Breast epithelium (tissue), 4 donors: ENCODE measurements around the gene LSS. TPM values are rescaled to one million over a fixed set of nuclear protein-coding genes. Genes with fewer than 3 reads are reported as not detected.

Experiments
- DNase-seq, 2 donors: peaks; one replicate each; pipeline ENCODE4 v3.0.0-alpha.2; 2019; ENCODE audit warnings: low spot score in 2 of 2
- H3K27ac ChIP-seq, 2 donors: fragments of 200-600 bp; sonication (generic) in 1 of 2; one replicate each; pipeline ENCODE4 v1.5.1; 2016 to 2019; ENCODE audit warnings: mild to moderate bottlenecking in 1 of 2
- H3K27me3 ChIP-seq, 2 donors: fragments of 200-600 bp; sonication (generic) in 1 of 2; one replicate each; pipeline versions ENCODE4 v1.5.1 to v1.6.0; 2017 to 2019; ENCODE audit warnings: control low read depth in 1 of 2, mild to moderate bottlenecking in 1 of 2
- H3K36me3 ChIP-seq: fragments of 200-600 bp; one replicate; pipeline ENCODE4 v1.5.1; 2019
- H3K4me1 ChIP-seq, 2 donors: fragments of 200-600 bp; sonication (generic); one replicate each; pipeline ENCODE4 v1.5.1; 2016 to 2019; ENCODE audit warnings: control low read depth in 1 of 2
- H3K4me3 ChIP-seq, 3 donors: fragments of 200-600 bp; sonication (generic); 1 replicate in 2 of 3; 2 replicates in 1 of 3; pipeline ENCODE4 v1.5.1; 2016 to 2019; ENCODE audit warnings: mild to moderate bottlenecking in 3 of 3, moderate library complexity in 2 of 3
- H3K9me3 ChIP-seq, 2 donors: fragments of 200-600 bp; sonication (generic) in 1 of 2; one replicate each; pipeline ENCODE4 v1.5.1; 2016 to 2019; ENCODE audit warnings: control low read depth in 1 of 2
- POLR2A ChIP-seq: fragments of 450-650 bp; IDR thresholded peaks from one replicate; pipeline ENCODE4 v1.6.1; 2016; ENCODE audit warnings: antibody characterized with exemption, mild to moderate bottlenecking, moderate library complexity
- POLR2AphosphoS5 ChIP-seq, 3 donors: sonication (generic); formaldehyde crosslinking; IDR thresholded peaks; one replicate each; pipeline ENCODE4 v1.6.1; 2017; ENCODE audit warnings: antibody characterized with exemption in 3 of 3
- intact Hi-C: fragments of 100-400 bp; cut with DNase I; formaldehyde crosslinking; loops from one replicate; pipeline ENCODE4 v1.15.1; 2023; ENCODE audit warnings: low total_unique reads
- total RNA-seq, 3 donors: library from RNA; depleted of rRNA; stranded (reverse); fragments of >200 nt; gene quantifications; one replicate each; pipeline ENCODE4 v1.1.0, GENCODE V29; 2016
- TF ChIP-seq, protein P1 (sequence below), 3 donors: fragments of 450-650 bp; IDR thresholded peaks; one replicate each; pipeline ENCODE4 v1.5.1; 2016 to 2017; ENCODE audit warnings: antibody characterized with exemption in 3 of 3, mild to moderate bottlenecking in 3 of 3, moderate library complexity in 3 of 3

The LSS gene
- total RNA-seq, 3 donors from 2014 or later = 41.4 to 144 (median 56.4) TPM

DNA sequence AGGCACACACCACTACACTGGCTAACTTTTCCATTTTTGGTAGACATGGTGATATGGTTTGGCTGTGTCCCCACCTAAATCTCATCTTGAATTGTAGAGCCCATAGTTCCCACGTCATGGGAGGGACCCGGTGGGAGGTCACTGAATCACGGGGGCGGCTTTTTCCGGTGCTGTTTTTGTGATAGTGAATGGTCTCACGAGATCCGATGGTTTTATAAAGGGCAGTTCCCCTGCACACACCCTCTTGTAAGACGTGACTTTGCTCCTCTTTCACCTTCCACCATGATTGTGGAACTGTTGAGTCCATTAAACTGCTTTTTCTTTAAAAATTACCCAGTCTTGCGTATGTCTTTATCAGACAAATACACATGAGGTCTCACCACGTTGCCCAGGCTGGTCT, 71.9 kb downstream of the LSS start:
- H3K4me1 ChIP-seq = no peaks in the 10 kb centered on the region
- intact Hi-C loops = no loop called here
- H3K27me3 ChIP-seq = no peaks in the 10 kb centered on the region
- DNase-seq = no peak
- no peak overlapping the region for H3K4me3 ChIP-seq
- no peak overlapping the region for H3K27ac ChIP-seq
- TF ChIP-seq POLR2A (no peak), POLR2AphosphoS5 (IDR thresholded peaks at IDR 0.05) (no peak)
- TF ChIP-seq, protein P1, sequence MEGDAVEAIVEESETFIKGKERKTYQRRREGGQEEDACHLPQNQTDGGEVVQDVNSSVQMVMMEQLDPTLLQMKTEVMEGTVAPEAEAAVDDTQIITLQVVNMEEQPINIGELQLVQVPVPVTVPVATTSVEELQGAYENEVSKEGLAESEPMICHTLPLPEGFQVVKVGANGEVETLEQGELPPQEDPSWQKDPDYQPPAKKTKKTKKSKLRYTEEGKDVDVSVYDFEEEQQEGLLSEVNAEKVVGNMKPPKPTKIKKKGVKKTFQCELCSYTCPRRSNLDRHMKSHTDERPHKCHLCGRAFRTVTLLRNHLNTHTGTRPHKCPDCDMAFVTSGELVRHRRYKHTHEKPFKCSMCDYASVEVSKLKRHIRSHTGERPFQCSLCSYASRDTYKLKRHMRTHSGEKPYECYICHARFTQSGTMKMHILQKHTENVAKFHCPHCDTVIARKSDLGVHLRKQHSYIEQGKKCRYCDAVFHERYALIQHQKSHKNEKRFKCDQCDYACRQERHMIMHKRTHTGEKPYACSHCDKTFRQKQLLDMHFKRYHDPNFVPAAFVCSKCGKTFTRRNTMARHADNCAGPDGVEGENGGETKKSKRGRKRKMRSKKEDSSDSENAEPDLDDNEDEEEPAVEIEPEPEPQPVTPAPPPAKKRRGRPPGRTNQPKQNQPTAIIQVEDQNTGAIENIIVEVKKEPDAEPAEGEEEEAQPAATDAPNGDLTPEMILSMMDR (IDR thresholded peaks at IDR 0.05) = no peak
- no peaks in the 10 kb centered on the region for H3K9me3 ChIP-seq
- H3K36me3 ChIP-seq = no peaks in the 10 kb centered on the region

DNA sequence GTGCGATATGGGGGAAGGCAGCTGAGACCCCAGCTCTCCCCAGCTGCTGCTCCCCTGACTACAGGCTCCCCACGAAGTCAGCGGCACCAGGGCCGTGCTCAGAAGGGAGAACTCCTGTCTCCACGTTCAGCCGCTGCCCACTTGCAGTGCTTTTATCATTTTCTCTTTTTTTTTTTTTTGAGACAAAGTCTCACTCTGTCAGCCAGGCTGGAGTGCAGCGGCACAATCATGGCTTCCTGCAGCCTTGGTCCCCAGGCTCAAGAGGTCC, 72.3 kb downstream of the LSS start:
- Histone ChIP-seq H3K27ac (no peak overlapping the region), H3K4me3 (no peak overlapping the region), H3K9me3 (no peaks in the 10 kb centered on the region), H3K4me1 (no peaks in the 10 kb centered on the region), H3K36me3 (no peaks in the 10 kb centered on the region), H3K27me3 (no peaks in the 10 kb centered on the region)
- TF ChIP-seq, protein P1 (IDR thresholded peaks at IDR 0.05) = no peak
- no peak for TF ChIP-seq POLR2A
- no peak for TF ChIP-seq POLR2AphosphoS5 (IDR thresholded peaks at IDR 0.05)
- intact Hi-C loops = no loop called here
- no peak for DNase-seq

DNA sequence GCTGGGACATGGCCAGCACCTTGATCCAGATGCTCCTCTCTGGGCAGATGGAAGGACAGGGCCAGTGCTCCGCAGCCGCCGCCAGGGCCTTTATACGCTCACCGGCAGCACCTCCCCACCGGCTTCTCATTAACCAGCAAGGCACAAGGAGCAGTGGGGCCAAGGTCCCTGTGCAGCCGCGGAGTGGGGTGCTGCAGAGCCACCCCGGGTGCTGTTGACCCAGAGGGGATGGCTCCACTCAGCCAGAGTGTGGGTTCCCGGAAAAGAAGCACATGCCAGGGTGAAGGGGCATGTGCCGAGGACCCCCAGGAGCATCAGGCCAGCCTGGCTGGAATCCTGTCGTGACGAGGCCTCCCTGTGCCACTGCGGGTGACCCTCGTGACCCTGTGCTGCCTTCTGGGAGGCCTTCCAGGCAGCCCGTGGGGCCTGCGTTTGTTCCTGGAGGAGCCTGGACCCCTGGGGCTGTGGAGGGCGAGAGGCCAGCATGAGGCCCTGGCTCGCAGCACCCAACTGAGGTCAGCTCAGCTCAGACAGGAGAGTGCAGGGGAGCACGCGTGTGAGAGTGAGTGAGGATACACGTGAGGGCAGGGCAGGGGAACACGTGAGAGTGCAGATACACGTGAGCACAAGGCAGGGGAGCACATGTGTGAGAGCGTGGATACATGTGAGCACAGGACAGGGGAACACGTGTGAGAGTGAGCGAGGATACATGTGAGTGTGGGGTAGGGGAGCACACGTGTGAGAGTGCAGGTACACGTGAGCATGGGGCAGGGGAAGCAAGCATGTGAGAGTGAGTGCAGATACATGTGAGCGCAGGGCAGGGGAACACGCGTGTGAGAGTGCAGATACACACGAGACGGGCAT, 72.8 kb downstream of the LSS start, which contains the start of gene FTCD:
FTCD (minus strand) TSS at position 66 of the 864 bp plus-strand sequence; CDS start at position 10, 56 bp downstream.
- no peak within 1 kb of the TSS for H3K27ac ChIP-seq
- intact Hi-C loops = no loop called here
- peak in 1 of 2 donors; percentile 42 for DNase-seq

DNA sequence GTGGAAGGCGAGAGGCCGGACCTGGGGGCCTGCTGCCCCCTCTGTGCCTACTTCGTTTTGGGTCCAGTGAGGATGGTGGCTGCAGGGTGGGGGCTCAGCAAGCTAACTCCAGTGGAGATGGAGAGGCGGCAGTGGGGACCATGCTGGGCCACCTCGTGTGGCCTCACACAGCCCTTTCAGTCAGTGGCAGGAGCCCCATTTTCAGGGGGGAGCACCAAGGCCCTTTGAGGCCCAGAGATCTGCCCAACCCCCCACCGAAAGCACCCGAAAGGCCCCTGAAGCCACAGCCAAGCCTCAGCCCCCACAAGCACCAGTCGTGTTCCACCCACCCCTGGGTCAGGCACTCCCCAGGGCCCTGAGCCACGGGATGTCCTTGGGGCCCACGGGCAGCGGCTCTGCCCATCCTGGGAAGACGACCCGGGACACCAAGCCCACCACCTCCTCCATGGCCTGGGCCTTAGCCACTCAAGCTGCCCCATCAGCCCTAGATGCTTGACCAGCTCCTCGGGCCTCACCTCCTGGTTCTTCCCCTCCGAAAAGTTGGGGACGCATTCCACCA, 73.5 kb downstream of the LSS start:
- Histone ChIP-seq H3K27ac (no peak overlapping the region), H3K4me1 (no peaks in the 10 kb centered on the region), H3K4me3 (no peak overlapping the region), H3K36me3 (no peaks in the 10 kb centered on the region), H3K27me3 (no peaks in the 10 kb centered on the region), H3K9me3 (no peaks in the 10 kb centered on the region)
- peak in 1 of 2 donors; percentile 48 for DNase-seq
- intact Hi-C loops = no loop called here
- TF ChIP-seq, protein P1 (IDR thresholded peaks at IDR 0.05) = no peak
- TF ChIP-seq POLR2AphosphoS5 (IDR thresholded peaks at IDR 0.05) (no peak), POLR2A (no peak)

More for the DNA sequence above, 72.8 kb downstream of the LSS start, which contains the start of gene FTCD:
- no peak for TF ChIP-seq POLR2AphosphoS5 (IDR thresholded peaks at IDR 0.05)
- TF ChIP-seq, protein P1 (IDR thresholded peaks at IDR 0.05) = no peak
- Histone ChIP-seq H3K27me3 (no peaks in the 10 kb centered on the region), H3K9me3 (no peaks in the 10 kb centered on the region), H3K36me3 (no peaks in the 10 kb centered on the region), H3K4me3 (no peak within 1 kb of the TSS), H3K4me1 (no peaks in the 10 kb centered on the region)
